BJ (cell line): Measurements from ENCODE around the gene STK32C. TPM values are rescaled to one million over a fixed set of nuclear protein-coding genes. Genes with fewer than 3 reads are reported as not detected.
"Not testable (repeated sequence)": the region's sequence is repeated elsewhere in the genome, so short reads cannot be mapped to it uniquely, and the experiment has no call there.

ENCODE experiments used
- CTCF ChIA-PET: fragments of 350-600 bp; formaldehyde crosslinking; extraction: SDS; loops from one replicate; lab custom pipeline; 2021; ENCODE audit warnings: antibody characterized with exemption, inconsistent platforms; lab: Yijun Ruan, JAX
- POLR2A ChIA-PET: fragments of 300-600 bp; sonication (Branson Sonifier 250); formaldehyde crosslinking; extraction: SDS; loops from one replicate; lab custom pipeline; 2021; ENCODE audit warnings: antibody characterized with exemption; lab: Charles Lee
- DNase-seq: peaks from one replicate; pipeline ENCODE4 v3.0.0-alpha.2; 2011; ENCODE audit warnings: low read depth
- H3K27me3 ChIP-seq: 2 replicates; pipeline ENCODE4 v1.6.0; 2011; ENCODE audit warnings: low read length; ENCODE audit not compliant: control insufficient read depth, insufficient read depth
- H3K36me3 ChIP-seq: 2 replicates; pipeline ENCODE4 v1.5.1; 2011; ENCODE audit warnings: low read length; ENCODE audit not compliant: control insufficient read depth, insufficient read depth
- H3K4me3 ChIP-seq: 2 replicates; pipeline ENCODE4 v1.5.1; 2011; ENCODE audit warnings: low read depth, mild to moderate bottlenecking, control low read depth, low read length
- CTCF ChIP-seq: IDR thresholded peaks from 2 replicates; pipeline ENCODE4 v1.5.1; 2011; ENCODE audit warnings: low read depth, mild to moderate bottlenecking, control low read depth, inconsistent platforms, low read length, moderate library complexity; ENCODE audit not compliant: insufficient read depth
- polyA plus RNA-seq: library from polyadenylated mRNA; depleted of rRNA; stranded (reverse); fragments of >200 nt; gene quantifications from 2 replicates; pipeline ENCODE4 v1.2.3, GENCODE V29; 2011

STK32C gene
- polyA plus RNA-seq, 1 experiment = 12.1 TPM

GRCh38 chr10:132219486-132219885 lies 88.3 kb downstream of the STK32C start:
- no peaks in the 10 kb centered on the region for H3K27me3 ChIP-seq
- no peak for DNase-seq
- no peak overlapping the region for H3K4me3 ChIP-seq
- no peaks in the 10 kb centered on the region for H3K36me3 ChIP-seq
- CTCF ChIA-PET = interaction anchor here (0.6 to 1.7 kb wide), 2 partner anchors 134 to 339 kb away, joined by 3 to 4 read pairs; no protein-coding TSS in a partner anchor
- 0 out of 2 replicates have a peak, but pooled peaks have one; percentile 28 for TF ChIP-seq CTCF
- POLR2A ChIA-PET = no interaction called here

GRCh38 chr10:132216441-132216840 lies 91.3 kb downstream of the STK32C start:
- DNase-seq, CTCF ChIA-PET, H3K36me3 ChIP-seq, POLR2A ChIA-PET, H3K27me3 ChIP-seq, H3K4me3 ChIP-seq: not testable (repeated sequence)

GRCh38 chr10:132213917-132214316 lies 93.8 kb downstream of the STK32C start:
- Histone ChIP-seq H3K4me3 (no peak overlapping the region), H3K36me3 (no peaks in the 10 kb centered on the region), H3K27me3 (no peaks in the 10 kb centered on the region)
- POLR2A ChIA-PET = no interaction called here
- TF ChIP-seq CTCF = no peak
- CTCF ChIA-PET = interaction anchor here (1.1 kb wide), 2 partner anchors 9 to 197 kb away, joined by 3 to 4 read pairs; no protein-coding TSS in a partner anchor
- DNase-seq = no peak

GRCh38 chr10:132212816-132213215 lies 94.9 kb downstream of the STK32C start:
- POLR2A ChIA-PET = no interaction called here
- TF ChIP-seq CTCF = no peak
- no peak for DNase-seq
- Histone ChIP-seq H3K27me3 (no peaks in the 10 kb centered on the region), H3K4me3 (no peak overlapping the region), H3K36me3 (no peaks in the 10 kb centered on the region)
- CTCF ChIA-PET = interaction anchor here (0.6 to 0.9 kb wide), 2 partner anchors 9 to 12 kb away, joined by 3 read pairs; no protein-coding TSS in a partner anchor

- Histone ChIP-seq H3K36me3 (no peaks in the 10 kb centered on the region), H3K27me3 (no peaks in the 10 kb centered on the region), H3K4me3 (no peak overlapping the region)
- DNase-seq = no peak
- TF ChIP-seq CTCF = no peak
- ChIA-PET POLR2A (no interaction called here), CTCF (interaction anchor here (1.6 kb wide), 1 partner anchor 12 kb away, joined by 3 read pairs; no protein-coding TSS in a partner anchor)
Observed at GRCh38 chr10:132211246-132211645, 96.5 kb downstream of the STK32C start.

GRCh38 chr10:132210766-132211165 lies 97.0 kb downstream of the STK32C start:
- no peak for TF ChIP-seq CTCF
- no peaks in the 10 kb centered on the region for H3K27me3 ChIP-seq
- H3K4me3 ChIP-seq = no peak overlapping the region
- no peak for DNase-seq
- ChIA-PET POLR2A (no interaction called here), CTCF (interaction anchor here (1.6 kb wide), 1 partner anchor 13 kb away, joined by 3 read pairs; no protein-coding TSS in a partner anchor)
- no peaks in the 10 kb centered on the region for H3K36me3 ChIP-seq
